NCI-H1092 treated with DMSO at 0.1 percent for 48 hours (cell line): ENCODE measurements around the gene GABRB3.
"Not testable (repeated sequence)": the region's sequence is repeated elsewhere in the genome, so short reads cannot be mapped to it uniquely, and the experiment has no call there.

Source experiments
- DNase-seq: peaks from one replicate; lab custom pipeline; 2025; lab: John Stamatoyannopoulos, UW

GABRB3 gene

GRCh38 chr15:26736502-26737248 is 36.2 kb downstream of the GABRB3 start:
- DNase-seq: no peak

- DNase-seq: no peak
These were observed 40.9 kb downstream of the GABRB3 start for GRCh38 chr15:26731965-26732364.

GRCh38 chr15:26729581-26729980 is 43.3 kb downstream of the GABRB3 start:
- DNase-seq: no peak

GRCh38 chr15:26729030-26729429 is 43.8 kb downstream of the GABRB3 start:
- DNase-seq: no peak

GRCh38 chr15:26724381-26725150 is 48.3 kb downstream of the GABRB3 start:
- no peak for DNase-seq

DNA sequence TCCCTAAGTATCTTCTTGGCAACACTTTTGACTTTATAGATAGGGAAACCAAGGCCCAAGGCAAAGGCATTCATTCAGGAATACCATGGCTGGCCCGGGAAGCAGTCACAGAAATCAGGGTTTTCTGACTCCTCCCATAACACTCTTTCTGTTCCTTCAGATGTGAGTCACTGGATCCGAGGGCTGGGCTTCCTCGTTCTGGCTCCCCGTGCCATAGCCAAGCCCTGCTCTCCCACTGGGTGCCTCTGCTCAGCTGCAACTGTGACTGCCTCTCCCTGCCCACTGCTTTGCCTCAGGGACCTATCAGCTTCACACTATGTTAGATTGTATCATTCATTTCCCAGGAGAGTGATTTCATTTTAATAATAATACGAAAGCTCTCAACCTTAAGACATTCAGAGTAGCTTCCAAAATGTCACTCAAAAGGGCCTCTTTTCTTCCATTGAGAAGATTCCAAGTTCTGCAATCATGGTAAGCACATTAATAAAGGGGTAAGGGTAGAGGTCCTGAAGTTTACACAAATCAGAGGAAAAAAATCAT is 50.2 kb downstream of the GABRB3 start:
- no peak for DNase-seq

GRCh38 chr15:26721232-26721967 is 51.5 kb downstream of the GABRB3 start:
- DNase-seq: no peak

DNA sequence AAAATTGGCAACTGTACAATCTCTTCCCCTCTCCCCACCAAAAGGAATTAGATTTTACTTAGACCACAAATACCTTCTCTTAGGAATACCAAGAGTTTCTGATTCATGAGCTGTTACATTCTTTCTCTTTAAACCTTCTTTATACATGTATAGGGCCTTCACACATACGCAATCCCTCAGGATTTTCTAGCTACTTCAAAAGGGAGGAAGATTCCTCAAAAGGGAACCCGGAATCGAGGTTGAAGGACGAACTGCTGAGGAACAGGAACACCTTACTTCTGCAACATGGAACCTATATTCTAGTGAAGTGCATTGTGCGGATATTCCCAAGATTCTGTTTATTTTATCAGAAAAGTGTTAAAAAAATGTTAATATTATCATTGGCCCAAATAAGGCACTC is 52.3 kb downstream of the GABRB3 start:
- no peak for DNase-seq

GRCh38 chr15:26719866-26720265 is 53.0 kb downstream of the GABRB3 start:
- not testable (repeated sequence) for DNase-seq

DNA sequence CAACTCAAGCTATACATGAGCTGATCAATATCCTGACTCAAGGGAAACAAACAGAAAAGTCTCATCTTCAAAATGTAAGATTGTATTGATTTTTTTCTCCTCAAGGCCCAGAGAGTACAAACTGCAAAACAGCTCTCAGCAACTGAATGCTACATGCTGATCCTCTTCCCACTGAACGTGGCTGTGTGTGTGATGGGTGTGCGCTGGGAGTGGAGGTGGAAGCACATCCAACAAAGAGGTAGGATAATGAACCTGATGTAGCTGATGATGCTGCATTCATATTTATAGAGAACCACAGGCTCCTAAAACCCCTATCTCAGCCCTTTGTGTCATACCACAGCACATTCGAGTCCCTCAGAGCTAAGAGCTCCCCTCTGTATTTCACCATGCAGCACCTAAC is 56.8 kb downstream of the GABRB3 start:
- DNase-seq: no peak

DNA sequence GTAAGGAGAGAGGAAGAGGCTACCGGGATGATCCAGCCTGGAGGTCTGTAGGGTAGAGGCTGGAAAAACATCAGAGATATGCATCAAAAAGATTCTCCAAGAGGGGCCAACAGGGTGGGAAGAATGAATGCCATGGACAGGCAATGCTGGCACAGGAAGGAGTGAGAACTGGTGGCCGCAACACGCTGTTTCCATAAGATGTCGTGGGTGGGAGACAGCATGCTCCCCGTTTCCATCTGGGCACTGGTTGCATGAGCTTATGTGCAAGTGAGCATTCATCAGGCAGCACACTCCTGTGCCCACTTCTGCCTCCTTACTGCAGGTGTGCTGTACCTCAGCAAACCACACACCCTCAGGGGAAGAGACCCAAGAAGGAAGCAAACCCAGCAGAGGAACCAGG is 59.4 kb downstream of the GABRB3 start:
- no peak for DNase-seq

GRCh38 chr15:26712335-26712734 is 60.5 kb downstream of the GABRB3 start:
- no peak for DNase-seq

- DNase-seq: no peak
These were observed 61.4 kb downstream of the GABRB3 start for GRCh38 chr15:26711445-26711844.

DNA sequence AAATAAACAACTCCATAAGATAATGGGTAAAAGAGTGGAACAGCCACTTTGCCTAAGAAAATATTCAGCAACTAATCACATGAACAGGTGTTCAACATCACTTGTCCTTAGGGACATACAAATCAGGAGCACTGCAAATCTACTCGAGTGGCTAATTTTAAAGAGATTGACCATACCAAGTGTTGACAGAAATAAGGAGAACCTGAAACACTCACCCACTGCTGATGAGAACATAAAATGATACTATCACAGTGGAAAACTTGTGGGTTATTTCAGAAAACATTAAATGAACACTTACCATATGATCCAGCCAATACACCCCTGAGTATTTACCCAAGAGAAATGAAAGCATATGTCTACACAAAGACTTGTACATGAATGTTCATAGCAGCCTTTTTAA is 70.5 kb downstream of the GABRB3 start:
- peak; percentile 9 for DNase-seq

DNA sequence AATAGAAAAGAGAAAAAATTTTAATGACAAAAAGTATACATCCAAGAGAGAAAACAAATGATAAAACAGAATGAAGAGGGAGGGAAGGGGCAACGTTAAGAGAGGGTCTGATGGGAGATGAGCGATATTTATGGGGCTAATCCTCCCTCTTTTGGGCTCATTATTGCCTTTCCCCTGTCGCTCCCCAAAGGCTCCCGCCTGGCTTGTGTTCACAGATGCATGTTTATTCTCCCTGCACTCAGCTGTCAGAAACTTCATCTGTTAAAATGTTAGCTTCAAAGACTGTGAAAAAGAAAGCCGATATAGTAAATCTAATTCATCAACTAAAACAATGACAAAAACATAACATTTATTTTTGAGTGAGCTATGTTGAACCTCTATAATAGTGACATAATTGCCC is 74.3 kb downstream of the GABRB3 start:
- DNase-seq: no peak

DNA sequence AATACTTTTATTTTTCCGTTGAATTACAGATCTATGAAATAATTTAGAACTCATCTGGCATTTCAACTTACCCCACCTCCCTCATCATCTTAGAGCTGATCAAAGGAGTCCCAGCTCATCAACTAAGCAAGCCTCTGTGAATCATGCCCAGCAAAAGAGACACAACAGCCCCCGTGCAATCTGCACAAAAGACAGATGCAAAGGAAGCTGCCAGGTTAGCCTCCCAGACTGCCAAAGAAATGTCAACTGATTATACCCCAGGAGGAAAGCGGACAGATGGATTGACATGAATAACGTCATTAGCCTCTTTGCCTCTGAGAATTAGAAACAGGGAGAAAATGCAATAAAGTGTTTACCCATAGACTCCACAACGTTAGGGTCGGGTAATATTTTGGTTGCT is 75.0 kb downstream of the GABRB3 start:
- DNase-seq: no peak

DNA sequence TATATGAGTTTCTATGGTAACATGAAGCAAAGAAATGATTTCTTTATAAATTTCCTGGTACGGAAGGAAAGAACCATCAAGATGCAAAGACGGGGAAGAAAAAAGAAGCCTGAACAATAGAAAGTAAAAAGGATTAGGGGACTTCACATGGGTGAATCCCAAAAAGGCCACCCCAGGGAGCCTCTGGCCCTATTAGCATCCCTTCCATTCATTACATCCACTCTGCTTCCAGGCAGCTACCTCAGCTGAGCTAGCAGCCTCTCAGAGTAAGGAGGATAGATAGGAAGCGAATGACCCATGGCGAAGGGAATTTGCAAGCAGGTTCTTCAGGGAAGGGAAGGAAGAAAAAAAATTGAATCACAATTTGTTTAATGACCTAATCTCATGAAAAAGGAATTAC is 81.6 kb downstream of the GABRB3 start:
- no peak for DNase-seq

- DNase-seq: no peak
These were observed 82.1 kb downstream of the GABRB3 start for GRCh38 chr15:26690778-26691177.

DNA sequence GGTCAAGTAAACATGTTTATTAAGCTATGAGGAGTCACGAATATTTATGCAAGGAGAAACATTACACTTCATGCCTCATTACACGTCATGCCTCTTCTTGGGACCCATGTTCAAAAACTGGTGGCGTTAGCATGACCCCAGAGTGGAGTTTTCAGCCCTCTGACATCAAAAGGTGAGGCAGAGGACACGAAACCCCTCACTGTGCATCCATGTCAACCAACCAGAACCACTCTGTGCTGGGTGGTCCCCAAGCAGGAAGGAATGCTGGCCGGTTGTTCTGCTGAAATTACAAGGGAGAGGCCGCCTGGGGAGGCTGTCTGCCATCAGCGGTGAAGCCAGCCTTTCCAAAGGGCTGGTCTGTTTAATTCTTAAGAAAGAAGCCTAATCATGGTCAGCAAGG is 83.4 kb downstream of the GABRB3 start:
- no peak for DNase-seq

DNA sequence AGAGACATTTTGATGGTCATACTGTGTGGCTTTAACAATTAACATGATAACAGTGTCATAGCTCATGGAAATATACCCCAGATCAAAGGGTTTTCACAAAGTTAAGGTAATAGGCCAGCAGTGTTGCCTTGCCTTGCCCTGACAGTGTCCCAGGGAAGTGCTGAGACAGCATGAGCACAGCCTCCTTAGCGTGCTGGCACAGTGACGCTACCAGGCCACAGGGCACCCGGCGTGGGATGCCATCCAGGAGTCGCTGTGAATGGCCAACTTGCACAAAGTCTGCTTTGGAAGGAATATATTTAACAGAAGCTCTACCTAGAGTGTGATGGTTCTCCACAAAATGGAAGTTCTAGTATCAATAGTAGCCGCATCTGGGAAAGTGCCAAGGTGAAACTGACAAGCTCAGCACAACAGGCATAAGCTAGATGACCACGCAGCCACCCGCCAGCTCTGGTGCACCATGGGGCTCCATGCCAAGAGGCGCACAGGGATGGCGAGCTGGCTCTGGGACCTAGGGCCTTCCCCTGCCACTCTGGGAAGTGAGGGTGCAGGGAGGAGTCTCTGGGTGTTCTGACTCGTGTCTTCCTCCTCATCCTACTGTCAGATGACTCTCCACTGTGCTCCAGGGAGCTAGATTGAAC is 86.2 kb downstream of the GABRB3 start:
- DNase-seq: no peak

DNA sequence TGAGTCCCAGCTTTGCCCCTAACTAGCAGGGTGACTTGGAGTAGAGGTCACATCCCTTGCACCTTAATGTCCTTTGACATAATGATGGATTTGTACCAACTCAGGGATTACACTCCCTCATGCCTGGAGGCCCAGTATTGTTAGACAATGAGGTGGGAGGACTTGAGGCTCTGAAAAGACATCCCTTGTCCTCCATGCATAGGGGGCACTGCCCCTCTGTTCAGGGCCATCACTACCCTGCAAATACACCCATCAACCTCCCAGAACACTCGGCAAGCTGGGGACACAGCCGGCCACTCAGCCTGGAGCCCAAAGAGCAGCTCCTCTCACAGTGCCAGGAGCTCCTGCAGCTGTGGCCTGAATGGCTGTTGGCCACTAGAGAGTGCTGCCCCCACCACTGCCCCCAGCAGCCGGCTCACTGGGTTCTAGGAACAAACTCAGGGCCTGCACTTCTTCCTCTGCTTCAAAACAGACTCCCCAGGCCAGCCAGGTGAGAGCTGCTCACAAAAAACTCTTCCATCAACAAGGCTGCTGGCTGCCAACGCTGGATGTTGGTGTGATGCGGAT is 90.2 kb downstream of the GABRB3 start:
- DNase-seq: no peak

GRCh38 chr15:26679927-26680326 is 92.9 kb downstream of the GABRB3 start:
- no peak for DNase-seq
